WTC11 (cell line): ENCODE results near the gene RFLNA.

Experiments
- ATF1 ChIP-seq: sonication (generic); formaldehyde crosslinking; IDR thresholded peaks from 2 replicates; pipeline ENCODE4 v1.8.1; 2023; ENCODE audit warnings: mild to moderate bottlenecking, moderate library complexity, missing genetic modification reagents
- CBFB ChIP-seq: sonication (generic); formaldehyde crosslinking; IDR thresholded peaks from 2 replicates; pipeline ENCODE4 v1.8.1; 2022; ENCODE audit warnings: mild to moderate bottlenecking, low read depth, missing genetic modification reagents
- ESRRA ChIP-seq: sonication (generic); formaldehyde crosslinking; IDR thresholded peaks from 2 replicates; pipeline ENCODE4 v1.8.1; 2022; ENCODE audit warnings: mild to moderate bottlenecking, missing genetic modification reagents, borderline replicate concordance
- SMAD3 ChIP-seq: sonication (generic); formaldehyde crosslinking; IDR thresholded peaks from 2 replicates; pipeline ENCODE4 v1.8.0; 2022; ENCODE audit warnings: missing genetic modification reagents, mild to moderate bottlenecking, borderline replicate concordance
- TP53 ChIP-seq: sonication (generic); formaldehyde crosslinking; IDR thresholded peaks from 2 replicates; pipeline ENCODE4 v1.8.1; 2023; ENCODE audit warnings: mild to moderate bottlenecking, missing genetic modification reagents
- TF ChIP-seq, protein P1 (sequence below): sonication (generic); formaldehyde crosslinking; IDR thresholded peaks from 2 replicates; pipeline ENCODE4 v1.8.1; 2023; ENCODE audit warnings: mild to moderate bottlenecking, missing genetic modification reagents, moderate library complexity
- TF ChIP-seq, protein P2 (sequence below): fragments of 200-600 bp; IDR thresholded peaks from 2 replicates; pipeline ENCODE4 v1.8.0; 2022; ENCODE audit warnings: antibody characterized with exemption
- TF ChIP-seq, protein P3 (sequence below): sonication (generic); formaldehyde crosslinking; IDR thresholded peaks from 2 replicates; pipeline ENCODE4 v1.8.0; 2022; ENCODE audit warnings: mild to moderate bottlenecking, missing genetic modification reagents
- TF ChIP-seq, protein P4 (sequence below): sonication (generic); formaldehyde crosslinking; IDR thresholded peaks from 2 replicates; pipeline ENCODE4 v1.8.1; 2022; ENCODE audit warnings: mild to moderate bottlenecking, moderate library complexity, missing genetic modification reagents

DNA sequence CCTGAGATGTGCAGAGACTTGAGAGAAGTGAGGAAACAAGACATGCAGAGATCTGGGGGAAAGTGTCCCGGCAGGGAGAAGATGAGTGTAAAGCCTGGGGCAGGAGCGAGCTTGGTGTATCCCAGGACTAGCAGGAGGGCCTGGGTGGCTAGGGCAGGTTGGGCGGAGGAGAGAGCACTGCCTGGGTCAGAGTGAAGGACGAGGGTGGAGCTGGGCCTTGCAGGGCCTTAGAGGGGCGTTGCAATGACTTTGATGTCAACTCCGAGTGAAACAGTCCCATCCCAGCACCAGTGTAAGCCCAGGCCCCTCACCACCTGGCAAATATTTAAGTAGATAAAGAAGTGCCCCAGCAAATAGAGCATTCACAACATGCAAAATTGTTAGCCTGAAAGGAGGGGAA lies 24.2 kb upstream of the RFLNA start:
- TF ChIP-seq, protein P1, sequence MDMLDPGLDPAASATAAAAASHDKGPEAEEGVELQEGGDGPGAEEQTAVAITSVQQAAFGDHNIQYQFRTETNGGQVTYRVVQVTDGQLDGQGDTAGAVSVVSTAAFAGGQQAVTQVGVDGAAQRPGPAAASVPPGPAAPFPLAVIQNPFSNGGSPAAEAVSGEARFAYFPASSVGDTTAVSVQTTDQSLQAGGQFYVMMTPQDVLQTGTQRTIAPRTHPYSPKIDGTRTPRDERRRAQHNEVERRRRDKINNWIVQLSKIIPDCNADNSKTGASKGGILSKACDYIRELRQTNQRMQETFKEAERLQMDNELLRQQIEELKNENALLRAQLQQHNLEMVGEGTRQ (CRISPR knock-in tag): no peak
- no peak for TF ChIP-seq CBFB (CRISPR knock-in tag)
- TF ChIP-seq TP53: no peak
- no peak for TF ChIP-seq ESRRA
- TF ChIP-seq, protein P2, sequence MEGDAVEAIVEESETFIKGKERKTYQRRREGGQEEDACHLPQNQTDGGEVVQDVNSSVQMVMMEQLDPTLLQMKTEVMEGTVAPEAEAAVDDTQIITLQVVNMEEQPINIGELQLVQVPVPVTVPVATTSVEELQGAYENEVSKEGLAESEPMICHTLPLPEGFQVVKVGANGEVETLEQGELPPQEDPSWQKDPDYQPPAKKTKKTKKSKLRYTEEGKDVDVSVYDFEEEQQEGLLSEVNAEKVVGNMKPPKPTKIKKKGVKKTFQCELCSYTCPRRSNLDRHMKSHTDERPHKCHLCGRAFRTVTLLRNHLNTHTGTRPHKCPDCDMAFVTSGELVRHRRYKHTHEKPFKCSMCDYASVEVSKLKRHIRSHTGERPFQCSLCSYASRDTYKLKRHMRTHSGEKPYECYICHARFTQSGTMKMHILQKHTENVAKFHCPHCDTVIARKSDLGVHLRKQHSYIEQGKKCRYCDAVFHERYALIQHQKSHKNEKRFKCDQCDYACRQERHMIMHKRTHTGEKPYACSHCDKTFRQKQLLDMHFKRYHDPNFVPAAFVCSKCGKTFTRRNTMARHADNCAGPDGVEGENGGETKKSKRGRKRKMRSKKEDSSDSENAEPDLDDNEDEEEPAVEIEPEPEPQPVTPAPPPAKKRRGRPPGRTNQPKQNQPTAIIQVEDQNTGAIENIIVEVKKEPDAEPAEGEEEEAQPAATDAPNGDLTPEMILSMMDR: no peak
- TF ChIP-seq, protein P3, sequence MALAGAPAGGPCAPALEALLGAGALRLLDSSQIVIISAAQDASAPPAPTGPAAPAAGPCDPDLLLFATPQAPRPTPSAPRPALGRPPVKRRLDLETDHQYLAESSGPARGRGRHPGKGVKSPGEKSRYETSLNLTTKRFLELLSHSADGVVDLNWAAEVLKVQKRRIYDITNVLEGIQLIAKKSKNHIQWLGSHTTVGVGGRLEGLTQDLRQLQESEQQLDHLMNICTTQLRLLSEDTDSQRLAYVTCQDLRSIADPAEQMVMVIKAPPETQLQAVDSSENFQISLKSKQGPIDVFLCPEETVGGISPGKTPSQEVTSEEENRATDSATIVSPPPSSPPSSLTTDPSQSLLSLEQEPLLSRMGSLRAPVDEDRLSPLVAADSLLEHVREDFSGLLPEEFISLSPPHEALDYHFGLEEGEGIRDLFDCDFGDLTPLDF (CRISPR knock-in tag): no peak
- no peak for TF ChIP-seq SMAD3
- no peak for TF ChIP-seq ATF1 (CRISPR knock-in tag)
- TF ChIP-seq, protein P4, sequence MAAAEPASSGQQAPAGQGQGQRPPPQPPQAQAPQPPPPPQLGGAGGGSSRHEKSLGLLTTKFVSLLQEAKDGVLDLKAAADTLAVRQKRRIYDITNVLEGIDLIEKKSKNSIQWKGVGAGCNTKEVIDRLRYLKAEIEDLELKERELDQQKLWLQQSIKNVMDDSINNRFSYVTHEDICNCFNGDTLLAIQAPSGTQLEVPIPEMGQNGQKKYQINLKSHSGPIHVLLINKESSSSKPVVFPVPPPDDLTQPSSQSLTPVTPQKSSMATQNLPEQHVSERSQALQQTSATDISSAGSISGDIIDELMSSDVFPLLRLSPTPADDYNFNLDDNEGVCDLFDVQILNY (CRISPR knock-in tag): no peak
